Measurements from ENCODE around the gene PIK3R2.
"Not testable (repeated sequence)": the region's sequence is repeated elsewhere in the genome, so short reads cannot be mapped to it uniquely, and the experiment has no call there.

PIK3R2 gene

DNA sequence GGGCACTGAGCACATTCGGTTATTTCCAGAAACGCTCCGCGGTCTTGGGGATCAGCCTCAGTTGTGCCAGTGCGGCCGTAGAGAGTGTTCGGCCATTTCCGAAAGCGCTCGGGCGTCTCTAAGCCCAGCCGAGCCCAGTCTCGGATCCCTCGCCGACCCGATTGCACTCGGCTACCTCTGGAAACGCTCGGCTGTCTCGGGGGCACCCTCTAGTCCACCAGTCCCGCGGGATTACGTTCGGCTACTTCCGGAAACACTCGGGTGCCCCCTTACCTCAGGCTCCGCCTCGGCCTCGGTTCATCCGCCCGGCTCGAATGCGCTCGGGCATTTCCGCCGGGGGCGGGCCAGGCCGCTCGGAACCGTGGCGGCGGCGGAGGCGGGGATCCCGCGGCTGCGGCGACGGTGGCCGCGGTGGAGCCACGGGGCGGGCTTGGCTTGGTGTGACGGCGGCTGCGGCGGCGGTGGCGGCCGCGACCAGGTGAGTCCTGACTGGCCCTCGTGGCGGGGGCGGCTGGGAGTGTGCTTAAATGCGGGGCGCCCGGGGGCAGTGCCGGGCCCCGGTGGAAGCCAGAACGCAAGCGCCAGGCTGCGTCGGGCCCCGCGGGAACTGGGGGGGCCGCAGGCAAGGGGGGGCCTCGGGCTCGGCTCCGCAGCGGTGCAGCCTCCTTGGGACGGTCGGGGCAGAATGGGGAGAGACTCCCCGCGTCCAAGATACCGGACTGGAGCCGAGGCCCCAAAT, at the start of gene PIK3R2:
Gene PIK3R2 (plus strand): TSS at position 347 of the 739 bp plus-strand sequence. CDS start 2,717 bp downstream, outside the sequence.
- DNase-seq (ENCODE audit: low read depth in 2 of 2): peak; percentile 97 to 100

DNA sequence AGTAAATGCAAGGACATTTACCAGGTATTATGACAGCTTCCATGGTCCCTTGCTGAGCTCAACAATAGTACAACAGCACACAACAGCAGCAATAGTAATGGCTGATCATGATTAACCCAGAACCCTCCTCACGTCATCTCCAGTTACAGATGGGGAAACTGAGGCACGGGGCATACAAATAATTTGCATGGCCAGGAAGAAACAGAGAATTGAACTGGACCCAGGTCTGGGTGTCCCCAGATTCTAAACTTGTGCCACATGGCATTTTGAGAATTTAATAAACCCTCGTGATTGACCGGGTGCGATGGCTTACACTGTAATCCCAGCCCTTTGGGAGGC, 48.2 kb upstream of the PIK3R2 start:
- no peak for DNase-seq (ENCODE audit: low read depth in 2 of 2)

DNA sequence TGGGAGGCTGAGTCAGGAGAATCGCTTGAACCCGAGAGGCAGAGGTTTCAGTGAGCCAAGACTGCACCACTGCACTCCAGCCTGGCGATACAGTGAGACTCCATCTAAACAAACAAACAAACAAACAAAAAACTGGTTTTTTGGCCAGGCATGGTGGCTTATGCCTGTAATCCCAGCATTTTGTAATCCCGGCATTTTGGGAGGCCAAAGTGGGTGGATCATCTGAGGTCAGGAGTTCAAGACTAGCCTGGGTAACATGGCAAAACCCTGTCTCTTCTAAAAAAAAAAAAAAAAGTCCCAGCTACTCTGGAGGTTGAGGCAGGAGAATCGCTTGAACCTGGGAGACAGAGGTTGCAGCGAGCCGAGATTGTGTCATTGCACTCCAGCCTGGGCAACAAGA, 47.7 kb upstream of the PIK3R2 start:
- not testable (repeated sequence) for DNase-seq (ENCODE audit: low read depth in 2 of 2)

DNA sequence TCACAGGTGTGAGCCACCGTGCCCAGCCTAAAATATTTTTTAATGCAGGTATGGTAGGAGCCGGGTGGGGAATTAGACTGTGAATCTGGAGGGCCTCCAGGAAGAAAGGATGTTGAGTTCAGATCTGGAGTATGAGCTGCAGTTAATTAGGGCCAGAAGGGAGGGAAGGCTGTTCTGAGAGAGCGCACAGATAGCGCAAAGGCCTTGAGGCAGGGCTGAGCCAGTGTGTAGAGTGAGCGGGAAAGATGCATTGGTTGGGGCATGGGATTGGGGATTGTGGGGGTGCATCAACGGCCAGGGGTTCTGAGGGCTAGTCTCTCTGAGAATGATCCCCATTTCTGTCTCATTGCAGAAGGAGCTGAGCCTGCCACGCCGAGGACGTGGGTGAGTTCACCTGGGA, 45.7 kb upstream of the PIK3R2 start:
- DNase-seq (ENCODE audit: low read depth in 2 of 2): no peak

DNA sequence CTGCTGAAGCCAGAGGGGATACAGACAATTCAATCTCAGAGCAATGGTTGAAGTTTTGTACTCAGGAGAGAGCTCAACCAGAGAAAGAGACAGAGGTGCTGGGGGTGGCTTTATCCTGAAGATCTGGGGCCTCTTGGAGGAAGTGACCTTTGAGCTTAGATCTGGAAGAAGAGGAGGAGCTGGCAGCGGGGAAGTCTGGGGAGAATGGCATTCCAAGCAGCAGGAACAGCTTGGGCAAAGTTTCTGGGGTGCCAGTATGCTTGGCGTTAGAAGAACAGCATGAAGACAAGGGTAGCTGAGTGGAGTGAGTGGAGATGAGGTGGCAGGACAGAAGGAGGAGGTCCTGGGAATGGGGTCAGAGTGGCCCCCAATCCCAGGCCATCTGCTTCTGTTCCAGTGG, 44.1 kb upstream of the PIK3R2 start:
- DNase-seq (ENCODE audit: low read depth in 2 of 2): no peak

DNA sequence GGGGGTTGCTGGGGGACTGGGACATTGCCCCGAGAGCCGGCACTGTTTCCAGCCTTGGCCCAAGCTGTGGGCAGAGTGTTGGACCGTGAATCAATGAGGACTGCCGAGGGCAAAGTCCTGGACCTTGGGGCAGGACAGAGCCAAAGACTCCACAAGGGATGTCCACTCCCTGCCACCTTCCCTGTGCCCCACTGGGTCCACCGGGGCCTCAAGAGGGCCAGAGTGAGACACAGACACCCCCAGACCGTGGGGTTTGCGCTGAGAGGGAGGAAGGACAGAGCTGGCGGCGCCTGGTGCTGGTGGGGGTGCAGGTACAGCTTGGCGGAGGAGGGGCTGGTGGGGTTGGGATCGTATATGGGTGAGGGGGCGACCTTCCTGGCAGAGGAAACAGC, 43.6 kb upstream of the PIK3R2 start:
- DNase-seq (ENCODE audit: low read depth in 2 of 2): no peak

DNA sequence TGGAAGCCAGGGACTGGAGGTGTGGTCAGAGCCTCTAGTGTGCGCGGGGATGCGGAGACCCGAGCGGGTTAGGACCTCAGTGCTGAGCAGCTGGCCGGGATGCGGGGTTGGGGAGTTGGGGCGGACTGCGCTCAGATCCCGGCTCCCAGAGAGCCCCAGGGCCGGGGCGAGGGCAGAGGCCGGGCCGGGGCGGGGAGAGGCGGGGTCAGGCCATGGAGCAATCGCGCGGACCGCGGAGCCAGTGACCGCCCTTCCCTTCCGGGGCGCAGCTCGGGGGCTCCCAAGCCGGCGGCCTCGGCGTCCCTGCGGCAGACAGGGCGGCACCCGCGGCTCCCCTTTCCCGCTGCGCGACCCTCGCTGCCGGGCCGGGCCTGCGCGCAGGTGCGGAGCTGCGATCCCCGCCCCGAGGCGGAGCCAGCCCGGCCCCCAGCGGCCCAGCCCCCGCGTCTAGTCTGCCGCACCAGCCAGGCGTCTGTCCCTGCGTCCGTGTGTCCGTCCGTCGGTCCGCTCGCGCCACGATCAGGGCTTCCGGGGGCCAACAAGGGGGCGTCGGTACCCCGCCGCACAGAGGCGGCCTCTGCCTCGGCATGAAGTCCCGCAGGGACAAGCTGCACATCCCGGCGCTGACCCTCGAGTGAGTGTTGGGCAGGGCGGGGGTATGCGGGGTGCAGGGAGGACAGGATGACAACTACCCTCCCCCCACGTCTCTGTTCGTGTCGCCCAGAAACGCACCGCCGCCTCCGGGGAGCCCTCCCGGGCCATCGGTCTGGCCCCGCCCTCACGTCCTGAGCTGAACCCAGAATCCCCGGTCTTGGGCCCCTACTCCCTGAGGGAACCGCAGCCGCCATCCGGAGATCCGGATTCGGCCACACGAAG, 43.0 kb upstream of the PIK3R2 start:
- DNase-seq (ENCODE audit: low read depth in 2 of 2): no peak

DNA sequence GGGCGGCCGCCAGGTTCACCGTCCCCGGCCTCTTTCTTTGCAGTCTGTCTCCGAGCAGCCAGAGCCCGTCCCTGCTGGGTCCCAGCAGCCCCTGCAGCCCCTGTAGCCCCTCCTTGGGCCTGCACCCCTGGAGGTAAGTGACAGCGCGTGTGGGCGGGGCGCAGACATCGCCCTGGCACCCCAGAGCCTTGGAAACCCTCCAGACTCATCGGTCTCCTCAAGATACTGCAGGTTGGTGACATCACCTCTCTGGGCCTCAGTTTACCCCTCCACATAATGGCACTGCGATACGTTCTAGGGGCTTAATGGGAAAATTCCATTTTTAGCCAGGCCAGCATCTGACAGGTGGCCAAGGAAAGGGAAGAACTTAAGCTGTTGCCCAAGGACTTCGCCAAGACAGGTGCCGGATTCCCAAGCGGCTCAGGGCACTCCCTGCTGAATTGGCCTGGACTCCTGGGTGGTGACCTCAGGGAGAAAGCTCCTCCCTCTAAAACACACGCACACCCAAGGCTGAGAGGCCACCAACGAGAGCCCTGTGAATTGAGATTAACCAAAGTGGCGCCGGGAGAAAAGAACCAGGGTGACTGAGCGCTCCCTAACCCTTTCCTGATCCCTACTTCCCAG, 42.2 kb upstream of the PIK3R2 start:
- no peak for DNase-seq (ENCODE audit: low read depth in 2 of 2)

DNA sequence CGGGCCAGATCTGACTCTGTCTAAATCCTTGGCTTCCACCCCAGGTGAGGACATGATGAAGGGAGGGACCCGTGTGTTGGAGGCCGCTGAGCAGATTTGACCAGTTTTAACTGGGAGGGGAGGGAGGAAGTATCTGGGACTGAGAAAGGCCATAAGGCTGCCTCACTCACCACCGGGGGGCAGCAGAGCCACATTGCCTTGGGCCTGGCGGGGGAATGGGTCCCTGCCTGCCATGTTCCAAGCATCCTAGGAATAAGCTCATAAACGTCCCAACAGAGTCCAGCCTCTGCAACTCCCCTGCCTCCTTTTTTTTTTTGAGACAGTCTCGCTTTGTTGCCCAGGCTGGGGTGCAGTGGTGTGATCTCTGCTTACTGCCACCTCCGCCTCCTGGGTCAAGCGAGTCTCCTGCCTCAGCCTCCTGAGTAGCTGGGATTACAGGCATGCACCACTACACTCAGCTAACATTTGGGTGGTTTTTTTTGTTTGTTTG, 39.9 kb upstream of the PIK3R2 start:
- DNase-seq (ENCODE audit: low read depth in 2 of 2): peak; percentile 59 to 74

DNA sequence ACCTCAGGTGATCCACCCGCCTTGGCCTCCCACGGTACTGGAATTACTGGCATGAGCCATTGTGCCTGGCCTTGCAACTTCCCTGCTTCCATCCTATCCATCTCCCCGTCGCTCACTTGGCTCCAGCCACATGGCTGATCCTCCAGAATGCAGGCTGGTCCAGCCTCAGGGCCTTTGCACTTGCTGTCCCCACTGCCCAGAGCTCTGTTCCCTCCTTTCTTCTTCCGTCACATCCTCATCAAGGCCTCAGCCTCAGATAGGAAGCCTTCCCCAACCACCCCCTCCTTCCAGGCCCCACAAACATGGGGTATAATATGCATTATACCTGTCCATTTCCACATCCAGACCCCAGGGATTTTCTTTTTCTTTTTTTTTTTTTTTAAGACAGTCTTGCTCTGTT, 39.1 kb upstream of the PIK3R2 start:
- no peak for DNase-seq (ENCODE audit: low read depth in 2 of 2)

DNA sequence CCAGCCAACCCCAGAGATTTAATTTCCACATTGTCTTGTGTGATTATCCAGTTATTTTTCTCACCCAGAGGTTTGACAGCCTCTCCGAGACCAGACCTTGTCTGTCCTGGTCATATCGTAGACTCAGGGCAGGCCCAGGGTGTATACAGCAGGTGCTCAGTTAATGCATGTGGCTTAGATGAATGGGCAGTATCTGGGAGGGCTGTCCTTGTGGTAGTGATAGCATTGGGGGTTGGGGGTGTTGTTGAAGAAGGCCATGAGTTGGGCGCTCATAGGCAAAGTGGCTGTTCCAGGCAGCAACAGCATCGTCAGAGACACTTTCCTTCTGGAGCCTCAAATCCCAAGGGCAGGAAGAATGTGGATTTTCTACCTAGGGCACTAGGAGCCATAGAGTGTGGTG, 38.5 kb upstream of the PIK3R2 start:
- DNase-seq (ENCODE audit: low read depth in 2 of 2): no peak

DNA sequence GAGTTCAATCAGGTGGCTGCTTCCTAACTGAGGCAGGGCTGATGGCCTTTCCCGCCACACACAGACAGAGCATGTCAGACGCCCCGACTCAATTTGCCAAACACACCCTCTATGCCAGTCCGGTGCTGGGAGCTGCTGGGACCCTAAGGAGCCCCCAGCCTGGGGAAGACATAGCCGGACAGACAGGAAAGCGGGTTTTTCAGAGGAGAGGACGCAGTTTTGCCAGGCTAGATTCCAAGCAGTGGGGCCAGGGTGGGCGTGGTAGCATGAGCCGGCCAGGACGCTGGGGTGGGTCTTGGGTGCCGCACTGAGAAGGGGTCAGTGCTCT, 35.6 kb upstream of the PIK3R2 start:
- DNase-seq (ENCODE audit: low read depth in 2 of 2): no peak

DNA sequence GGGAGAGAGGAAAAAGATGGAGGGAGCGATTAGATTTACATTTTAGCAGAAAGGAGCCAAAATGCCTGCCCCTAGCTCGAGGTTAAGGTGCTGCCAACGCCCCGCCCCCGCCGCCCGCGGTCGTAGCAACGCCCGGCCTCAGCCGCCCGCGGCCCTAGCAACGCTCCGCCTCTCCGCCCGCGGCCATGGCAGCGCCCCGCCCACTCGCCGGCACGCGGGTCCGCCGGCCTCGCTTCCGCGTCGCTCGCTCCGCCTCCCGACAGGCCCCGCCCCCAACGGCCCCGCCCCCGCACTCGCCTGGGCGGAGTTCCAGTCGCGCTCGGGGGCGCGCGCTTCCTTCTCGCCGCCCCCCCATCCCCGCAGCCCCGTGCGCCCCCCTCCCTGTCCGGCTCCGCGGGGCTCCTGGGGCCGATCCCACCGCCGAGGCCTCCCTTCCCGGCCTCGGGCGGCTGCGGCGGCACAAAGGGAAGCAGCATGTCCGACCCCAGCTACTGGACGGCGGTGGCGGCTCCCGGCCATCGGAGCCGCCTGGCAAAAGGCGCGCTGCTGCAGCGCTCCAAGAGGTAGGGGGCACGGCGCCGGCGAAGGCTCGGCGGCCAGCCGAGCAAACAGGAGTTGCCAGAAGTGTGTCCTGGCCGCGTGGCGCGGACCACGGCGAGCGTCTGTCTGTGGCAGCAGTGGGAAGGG, 35.1 kb upstream of the PIK3R2 start:
- peak; percentile 92 to 95 for DNase-seq (ENCODE audit: low read depth in 2 of 2)

DNA sequence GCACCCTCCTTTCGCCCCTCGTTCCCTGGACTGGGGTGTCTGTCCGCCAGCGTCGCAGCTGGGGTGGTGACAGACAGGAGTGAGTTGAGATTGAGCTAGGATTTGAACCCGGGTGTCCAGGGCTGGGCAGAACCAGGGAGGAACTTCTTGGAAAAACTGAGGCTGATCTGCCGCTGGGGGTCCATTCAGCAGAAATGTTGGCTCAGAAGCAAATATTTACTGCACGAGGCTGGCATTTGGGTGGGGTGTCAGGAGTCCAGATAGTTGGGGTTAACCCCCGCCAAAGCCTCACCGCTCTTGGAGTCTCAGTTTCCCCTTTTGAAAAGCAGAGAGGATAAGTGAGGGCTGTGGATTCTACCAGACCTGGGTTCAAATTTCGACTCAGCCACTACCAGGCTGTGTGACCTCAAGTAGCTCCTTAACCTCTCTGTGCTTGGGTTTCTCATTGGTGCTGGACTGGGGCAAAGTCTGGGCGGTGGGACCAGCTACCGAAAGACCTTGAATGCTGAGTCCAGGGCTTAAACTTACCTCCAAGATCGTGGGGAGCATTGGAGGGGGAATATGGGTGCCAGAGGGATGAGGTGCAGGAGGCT, 34.4 kb upstream of the PIK3R2 start:
- no peak for DNase-seq (ENCODE audit: low read depth in 2 of 2)

DNA sequence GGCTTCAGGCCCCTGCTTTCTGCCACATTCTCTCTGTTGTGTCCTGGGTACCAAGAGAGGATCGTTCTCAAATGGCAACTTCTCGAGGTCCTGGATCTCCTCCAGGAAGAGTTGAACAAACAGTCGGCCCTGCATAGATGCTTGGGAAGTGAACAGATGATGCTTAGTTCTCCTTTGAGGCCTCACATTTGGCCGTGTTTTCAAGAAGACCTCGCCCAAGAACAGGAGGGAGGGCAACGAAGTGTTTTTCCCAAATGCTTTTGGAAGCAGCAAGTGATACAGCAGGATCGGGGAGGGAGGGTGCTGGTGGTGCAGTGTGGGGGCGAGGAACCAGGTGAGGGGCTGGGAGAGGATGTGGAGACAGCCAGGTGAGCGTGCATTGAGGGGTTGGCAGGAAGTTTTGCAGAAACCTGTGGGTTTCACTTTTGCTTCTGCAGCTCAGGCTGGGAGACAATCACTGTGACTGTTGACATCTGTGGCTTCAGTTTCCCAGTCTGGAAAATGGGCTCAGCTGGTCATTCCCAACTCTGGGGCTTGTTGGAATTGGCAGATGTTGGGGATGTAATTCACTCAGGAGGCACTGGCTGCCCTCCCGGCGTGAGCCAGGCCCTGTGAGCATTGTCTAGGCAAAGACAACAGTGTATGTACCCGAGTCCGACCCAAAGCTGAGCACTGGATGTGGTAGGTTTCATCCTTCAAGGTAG, 33.8 kb upstream of the PIK3R2 start:
- DNase-seq (ENCODE audit: low read depth in 2 of 2): no peak

DNA sequence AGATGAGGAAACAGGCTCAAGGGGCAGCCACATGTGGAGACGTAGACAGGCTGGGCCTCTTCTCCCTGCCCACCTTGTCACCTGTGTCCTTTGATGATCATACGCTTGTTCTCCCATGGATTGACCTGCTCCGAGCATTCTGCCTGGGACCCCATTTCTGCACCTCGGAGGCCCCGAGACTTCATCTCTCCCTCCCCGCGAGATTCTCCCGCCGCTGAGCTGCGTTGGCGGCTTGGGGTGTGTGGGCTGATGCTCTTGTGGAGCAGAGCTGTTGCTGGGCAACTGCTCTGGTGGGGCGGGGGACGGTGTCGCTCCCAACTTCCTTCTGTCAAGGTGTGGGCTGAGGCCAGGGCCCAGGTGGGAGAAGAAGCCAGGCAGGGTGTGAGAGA, 33.3 kb upstream of the PIK3R2 start:
- no peak for DNase-seq (ENCODE audit: low read depth in 2 of 2)

DNA sequence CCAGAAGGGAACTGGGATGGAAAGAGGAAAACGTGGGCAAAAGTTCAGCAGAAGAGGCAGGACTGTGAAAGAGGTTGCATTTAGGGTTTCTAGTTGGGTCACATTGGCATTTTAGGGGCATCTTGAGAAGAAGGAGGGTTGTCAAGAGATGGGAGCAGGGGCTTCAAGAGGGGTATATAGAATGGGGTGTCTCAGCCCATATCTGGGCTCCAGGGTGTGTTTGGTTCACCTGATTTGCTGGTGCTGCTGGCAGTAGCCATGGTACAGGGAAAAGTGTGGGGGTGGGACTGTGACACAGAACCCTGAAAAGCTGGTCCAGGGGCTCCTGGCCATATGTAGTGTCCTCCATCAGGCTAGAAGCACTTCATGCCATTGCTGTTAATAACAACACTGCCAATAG, 32.8 kb upstream of the PIK3R2 start:
- no peak for DNase-seq (ENCODE audit: low read depth in 2 of 2)

DNA sequence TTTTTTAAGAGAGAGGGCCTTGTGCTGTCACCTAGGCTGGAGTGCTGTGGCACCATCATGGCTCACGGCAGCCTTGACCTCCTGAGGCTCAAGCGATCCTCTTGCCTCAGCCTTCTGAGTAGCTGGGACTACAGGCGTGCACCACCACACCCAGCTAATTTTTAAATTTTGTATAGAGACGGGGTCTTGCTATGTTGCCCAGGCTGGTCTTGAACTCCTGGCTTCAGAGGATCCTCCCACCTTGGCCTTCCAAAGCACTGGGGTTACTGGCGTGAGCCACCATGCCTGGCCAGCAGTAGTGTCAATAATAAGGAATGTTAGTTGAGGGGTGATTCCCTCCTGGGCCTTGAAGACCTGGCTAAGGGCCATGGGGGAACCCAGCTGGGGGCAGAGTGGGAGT, 31.8 kb upstream of the PIK3R2 start:
- no peak for DNase-seq (ENCODE audit: low read depth in 2 of 2)

DNA sequence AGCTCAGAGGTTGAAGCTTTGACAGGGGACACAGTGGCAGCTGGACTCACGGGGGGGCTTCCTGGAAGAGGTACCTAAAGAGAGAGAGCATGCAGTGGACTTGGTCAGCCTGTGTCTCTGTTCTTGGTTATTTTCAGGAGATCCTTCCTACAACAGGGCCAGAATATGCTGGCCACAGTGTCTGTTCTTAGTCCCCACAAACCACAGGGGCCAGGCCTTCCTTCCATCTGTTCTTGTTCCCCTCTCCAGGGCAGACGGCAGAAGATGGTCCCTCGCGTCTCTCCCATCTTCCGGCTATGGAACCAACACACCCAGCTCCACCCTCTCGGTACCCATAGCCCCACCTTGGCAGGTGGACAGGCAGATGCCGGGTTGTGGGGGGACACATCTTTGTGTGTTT, 30.5 kb upstream of the PIK3R2 start:
- DNase-seq (ENCODE audit: low read depth in 2 of 2): no peak

DNA sequence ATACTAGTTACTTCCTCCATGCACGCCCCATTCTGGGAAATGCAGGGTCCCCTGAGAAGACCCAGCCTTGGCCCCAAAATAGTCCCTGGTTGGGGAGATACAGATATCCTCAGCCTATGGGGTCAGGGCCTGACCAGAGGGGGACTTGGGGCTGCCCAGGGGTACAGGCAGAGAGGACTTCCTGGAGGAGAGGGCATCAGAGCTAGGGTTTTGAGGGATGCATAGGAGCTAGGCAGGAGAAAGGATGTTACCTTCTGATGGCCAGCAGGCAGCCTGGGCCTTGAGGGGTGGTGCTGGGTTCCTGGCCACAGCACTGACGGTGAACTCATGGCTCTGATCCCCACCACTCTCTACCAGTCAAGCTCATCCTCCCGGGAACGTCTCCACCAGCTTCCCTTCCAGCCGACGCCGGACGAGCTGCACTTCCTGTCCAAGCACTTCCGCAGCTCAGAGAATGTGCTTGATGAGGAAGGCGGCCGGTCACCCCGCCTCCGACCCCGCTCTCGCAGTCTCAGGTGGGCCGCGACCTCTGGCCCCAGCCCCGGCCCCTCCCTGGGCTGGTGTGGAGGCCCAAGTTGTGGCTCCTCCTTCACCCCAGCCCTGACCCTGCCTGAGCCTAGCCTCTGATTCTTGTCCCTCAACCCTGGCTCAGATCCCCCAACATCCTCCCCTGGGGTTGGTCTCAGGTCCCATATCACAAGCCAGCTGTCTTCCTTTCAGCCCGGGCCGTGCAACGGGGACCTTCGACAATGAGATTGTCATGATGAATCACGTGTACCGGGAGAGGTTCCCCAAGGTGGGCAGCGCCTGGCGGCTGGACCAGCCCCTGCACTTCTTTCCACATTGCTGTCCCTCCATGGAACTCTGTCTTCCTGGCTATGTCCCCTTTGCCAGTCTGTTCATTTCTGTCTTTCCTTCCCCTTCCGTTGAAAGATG, 29.8 kb upstream of the PIK3R2 start:
- no peak for DNase-seq (ENCODE audit: low read depth in 2 of 2)

Measured in stimulated activated CD4-positive, alpha-beta T cell treated with anti-CD3 and anti-CD28 coated beads, Interleukin-1b, Interleukin-23, amount 100 ng/mL, for 1 hour (primary cell).